ENCODE data around the gene SCRT2.

Gene SCRT2

DNA sequence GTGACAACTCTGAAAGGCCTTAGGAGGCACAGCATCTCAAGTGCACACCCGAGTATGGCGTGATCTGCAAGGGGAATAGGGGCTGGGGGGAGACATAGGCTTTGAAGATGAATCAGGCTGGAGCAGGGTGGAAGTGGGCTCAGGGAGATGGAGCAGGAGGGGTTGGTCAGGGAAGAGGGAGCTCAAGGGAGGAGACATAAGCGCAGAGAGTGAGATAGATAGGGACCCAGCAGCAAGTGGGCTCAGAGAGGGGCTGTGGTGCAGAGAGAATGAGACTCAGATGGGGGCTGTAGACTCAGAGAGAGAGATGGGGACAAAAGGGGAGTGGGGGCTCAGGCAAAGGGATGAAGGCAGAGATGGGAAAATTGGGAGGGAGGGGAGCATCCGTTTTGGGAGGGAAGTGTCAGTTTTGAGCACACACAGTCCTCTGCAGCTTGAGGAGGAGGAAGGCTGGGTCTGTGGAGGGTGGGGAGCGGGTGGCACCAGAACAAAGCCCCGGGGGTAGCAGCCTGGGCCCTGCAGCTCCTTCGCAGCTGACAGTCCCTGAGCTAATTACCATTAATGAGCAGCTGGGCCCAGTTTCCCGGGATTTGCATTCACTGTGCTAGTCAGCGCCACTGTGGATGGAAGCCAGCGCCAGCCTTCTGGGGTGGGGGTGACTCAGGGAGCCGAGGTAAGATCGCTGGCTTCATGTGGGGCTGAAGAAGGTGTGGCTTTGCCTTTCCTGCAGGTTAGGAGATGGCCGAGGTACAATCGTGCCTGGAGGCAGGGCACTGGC, 41.3 kb downstream of the SCRT2 start:
- Histone ChIP-seq H3K4me3 (ENCODE audit: low read length) (no peak overlapping the region), H3K27ac (ENCODE audit: low read length) (no peak overlapping the region), H3K27me3 (ENCODE audit: control insufficient read depth, insufficient read depth, low read length) (no peaks in the 10 kb centered on the region), H3K36me3 (ENCODE audit: control insufficient read depth, insufficient read depth, low read length) (no peaks in the 10 kb centered on the region), H3K9me3 (ENCODE audit: control insufficient read depth, insufficient read depth, low read length) (no peaks in the 10 kb centered on the region), H3K4me1 (ENCODE audit: control insufficient read depth, insufficient read depth, low read length) (no peaks in the 10 kb centered on the region)
- no CpG with 5 or more reads among the region's 14 CpGs for WGBS (ENCODE audit: insufficient coverage, insufficient read length)
- no peak for DNase-seq (ENCODE audit: low read depth, low spot score)

- H3K4me1 ChIP-seq (ENCODE audit: control insufficient read depth, insufficient read depth, low read length), result no peaks in the 10 kb centered on the region
- no peaks in the 10 kb centered on the region for H3K9me3 ChIP-seq (ENCODE audit: control insufficient read depth, insufficient read depth, low read length)
- H3K4me3 ChIP-seq (ENCODE audit: low read length), result no peak overlapping the region
- no peak for DNase-seq (ENCODE audit: low read depth, low spot score)
- no peaks in the 10 kb centered on the region for H3K36me3 ChIP-seq (ENCODE audit: control insufficient read depth, insufficient read depth, low read length)
- no CpG with 5 or more reads among the region's 1 CpG for WGBS (ENCODE audit: insufficient coverage, insufficient read length)
- no peak overlapping the region for H3K27ac ChIP-seq (ENCODE audit: low read length)
- no peaks in the 10 kb centered on the region for H3K27me3 ChIP-seq (ENCODE audit: control insufficient read depth, insufficient read depth, low read length)
These were observed 44.5 kb downstream of the SCRT2 start for GRCh38 chr20:631101-631500.

- Histone ChIP-seq H3K4me1 (ENCODE audit: control insufficient read depth, insufficient read depth, low read length) (peaks cover 1% of the 10 kb centered on the region; the same call in 1 of the 2 replicates), H3K36me3 (ENCODE audit: control insufficient read depth, insufficient read depth, low read length) (no peaks in the 10 kb centered on the region), H3K27me3 (ENCODE audit: control insufficient read depth, insufficient read depth, low read length) (no peaks in the 10 kb centered on the region), H3K9me3 (ENCODE audit: control insufficient read depth, insufficient read depth, low read length) (no peaks in the 10 kb centered on the region), H3K4me3 (ENCODE audit: low read length) (no peak overlapping the region), H3K27ac (ENCODE audit: low read length) (no peak overlapping the region)
- no CpG with 5 or more reads among the region's 2 CpGs for WGBS (ENCODE audit: insufficient coverage, insufficient read length)
- no peak for DNase-seq (ENCODE audit: low read depth, low spot score)
These were observed 49.0 kb downstream of the SCRT2 start for GRCh38 chr20:626579-626978.

GRCh38 chr20:625360-625932, 50.2 kb downstream of the SCRT2 start:
- peaks cover 1% of the 10 kb centered on the region; the same call in 1 of the 2 replicates for H3K4me1 ChIP-seq (ENCODE audit: control insufficient read depth, insufficient read depth, low read length)
- no CpG with 5 or more reads among the region's 4 CpGs for WGBS (ENCODE audit: insufficient coverage, insufficient read length)
- H3K9me3 ChIP-seq (ENCODE audit: control insufficient read depth, insufficient read depth, low read length), result no peaks in the 10 kb centered on the region
- no peaks in the 10 kb centered on the region for H3K36me3 ChIP-seq (ENCODE audit: control insufficient read depth, insufficient read depth, low read length)
- no peak overlapping the region for H3K27ac ChIP-seq (ENCODE audit: low read length)
- DNase-seq (ENCODE audit: low read depth, low spot score), result no peak
- H3K27me3 ChIP-seq (ENCODE audit: control insufficient read depth, insufficient read depth, low read length), result no peaks in the 10 kb centered on the region
- H3K4me3 ChIP-seq (ENCODE audit: low read length), result no peak overlapping the region

DNA sequence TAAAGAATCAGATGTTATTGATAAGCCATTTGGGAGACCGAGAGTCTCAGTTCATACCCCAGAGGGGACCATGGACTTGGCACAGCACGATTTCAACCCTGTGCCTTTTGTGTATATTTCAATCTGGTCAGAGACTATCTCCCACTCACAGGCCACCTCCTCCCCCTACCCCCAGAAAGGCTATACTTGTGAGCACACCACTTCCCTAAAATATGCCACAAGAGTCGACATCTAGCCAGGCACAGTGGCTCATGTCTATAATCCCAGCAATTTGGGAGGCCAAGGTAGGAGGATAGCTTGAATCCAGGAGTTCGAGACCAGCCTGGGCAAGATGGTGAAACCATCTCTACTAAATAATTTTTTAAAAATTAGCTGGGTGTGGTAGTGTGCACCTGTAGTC, 51.9 kb downstream of the SCRT2 start:
- WGBS (ENCODE audit: insufficient coverage, insufficient read length), result no CpG with 5 or more reads among the region's 4 CpGs
- no peak overlapping the region for H3K4me3 ChIP-seq (ENCODE audit: low read length)
- no peaks in the 10 kb centered on the region for H3K36me3 ChIP-seq (ENCODE audit: control insufficient read depth, insufficient read depth, low read length)
- no peak for DNase-seq (ENCODE audit: low read depth, low spot score)
- H3K4me1 ChIP-seq (ENCODE audit: control insufficient read depth, insufficient read depth, low read length), result peaks cover 1% of the 10 kb centered on the region; the same call in 1 of the 2 replicates
- no peaks in the 10 kb centered on the region for H3K9me3 ChIP-seq (ENCODE audit: control insufficient read depth, insufficient read depth, low read length)
- H3K27me3 ChIP-seq (ENCODE audit: control insufficient read depth, insufficient read depth, low read length), result no peaks in the 10 kb centered on the region
- no peak overlapping the region for H3K27ac ChIP-seq (ENCODE audit: low read length)

DNA sequence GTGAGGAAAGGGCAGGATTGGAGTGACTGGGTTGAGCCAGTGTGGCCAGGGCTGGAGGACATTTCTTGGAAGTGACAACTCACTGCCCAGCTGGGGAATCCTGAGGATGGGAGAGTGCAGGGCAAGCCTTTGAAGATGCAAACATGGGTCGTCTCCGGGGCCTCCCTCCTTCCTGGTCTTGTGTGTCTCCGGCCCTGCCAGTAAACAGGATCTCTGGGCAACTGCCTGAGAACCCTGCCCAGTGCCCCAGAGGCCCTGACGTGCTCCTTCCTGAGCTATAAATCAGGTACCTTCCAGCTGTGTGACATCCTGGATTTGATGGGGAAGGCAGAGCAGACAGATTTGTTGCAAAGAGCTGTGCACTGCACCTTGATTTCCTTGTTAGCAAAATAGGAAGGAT, 52.6 kb downstream of the SCRT2 start:
- WGBS (ENCODE audit: insufficient coverage, insufficient read length), result no CpG with 5 or more reads among the region's 4 CpGs

GRCh38 chr20:622161-622560, 53.4 kb downstream of the SCRT2 start:
- WGBS (ENCODE audit: insufficient coverage, insufficient read length), result no CpG with 5 or more reads among the region's 7 CpGs
- H3K4me3 ChIP-seq (ENCODE audit: low read length), result no peak overlapping the region
- H3K36me3 ChIP-seq (ENCODE audit: control insufficient read depth, insufficient read depth, low read length), result no peaks in the 10 kb centered on the region
- peaks cover 1% of the 10 kb centered on the region; the same call in 1 of the 2 replicates for H3K4me1 ChIP-seq (ENCODE audit: control insufficient read depth, insufficient read depth, low read length)
- H3K27ac ChIP-seq (ENCODE audit: low read length), result no peak overlapping the region
- no peaks in the 10 kb centered on the region for H3K9me3 ChIP-seq (ENCODE audit: control insufficient read depth, insufficient read depth, low read length)
- H3K27me3 ChIP-seq (ENCODE audit: control insufficient read depth, insufficient read depth, low read length), result no peaks in the 10 kb centered on the region
- no peak for DNase-seq (ENCODE audit: low read depth, low spot score)

More for the DNA sequence above, 52.6 kb downstream of the SCRT2 start:
- Histone ChIP-seq H3K27ac (ENCODE audit: low read length) (no peak overlapping the region), H3K27me3 (ENCODE audit: control insufficient read depth, insufficient read depth, low read length) (no peaks in the 10 kb centered on the region), H3K36me3 (ENCODE audit: control insufficient read depth, insufficient read depth, low read length) (no peaks in the 10 kb centered on the region), H3K4me1 (ENCODE audit: control insufficient read depth, insufficient read depth, low read length) (peaks cover 1% of the 10 kb centered on the region; the same call in 1 of the 2 replicates), H3K9me3 (ENCODE audit: control insufficient read depth, insufficient read depth, low read length) (no peaks in the 10 kb centered on the region), H3K4me3 (ENCODE audit: low read length) (no peak overlapping the region)
- no peak for DNase-seq (ENCODE audit: low read depth, low spot score)

DNA sequence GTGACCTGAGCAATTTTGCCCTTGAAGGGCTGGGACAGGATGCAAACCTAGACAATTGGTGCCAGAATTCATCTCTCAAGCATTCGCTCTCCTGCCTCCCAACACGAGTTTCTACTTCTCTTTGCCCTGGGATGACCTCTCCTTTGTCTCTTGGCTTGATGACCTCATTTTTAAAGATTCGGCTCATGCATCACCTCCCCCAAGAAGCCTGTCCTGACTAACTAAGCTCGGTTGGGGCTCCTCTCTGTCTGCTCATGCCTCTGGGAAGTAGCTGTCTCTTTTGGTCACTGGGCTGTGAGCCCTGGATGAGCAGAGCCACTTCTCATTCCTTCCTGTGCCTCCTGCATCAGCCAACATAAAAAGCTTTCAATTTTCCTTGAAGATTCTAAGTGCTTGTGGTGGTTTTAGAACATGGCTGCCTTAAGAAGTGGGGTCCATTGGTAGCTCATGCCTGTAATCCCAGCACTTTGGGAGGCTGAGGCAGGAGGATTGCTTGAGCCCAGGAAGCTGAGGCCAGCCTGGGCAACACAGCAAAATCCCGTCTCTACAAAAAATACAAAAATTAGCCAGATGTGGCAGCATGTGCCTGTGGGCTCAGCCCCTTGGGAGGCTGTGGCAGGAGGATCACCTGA, 54.4 kb downstream of the SCRT2 start:
- Histone ChIP-seq H3K4me3 (ENCODE audit: low read length) (no peak overlapping the region), H3K27ac (ENCODE audit: low read length) (no peak overlapping the region), H3K36me3 (ENCODE audit: control insufficient read depth, insufficient read depth, low read length) (no peaks in the 10 kb centered on the region), H3K27me3 (ENCODE audit: control insufficient read depth, insufficient read depth, low read length) (no peaks in the 10 kb centered on the region), H3K4me1 (ENCODE audit: control insufficient read depth, insufficient read depth, low read length) (peaks cover 1% of the 10 kb centered on the region; the same call in 1 of the 2 replicates), H3K9me3 (ENCODE audit: control insufficient read depth, insufficient read depth, low read length) (no peaks in the 10 kb centered on the region)
- DNase-seq (ENCODE audit: low read depth, low spot score), result no peak
- no CpG with 5 or more reads among the region's 5 CpGs for WGBS (ENCODE audit: insufficient coverage, insufficient read length)

DNA sequence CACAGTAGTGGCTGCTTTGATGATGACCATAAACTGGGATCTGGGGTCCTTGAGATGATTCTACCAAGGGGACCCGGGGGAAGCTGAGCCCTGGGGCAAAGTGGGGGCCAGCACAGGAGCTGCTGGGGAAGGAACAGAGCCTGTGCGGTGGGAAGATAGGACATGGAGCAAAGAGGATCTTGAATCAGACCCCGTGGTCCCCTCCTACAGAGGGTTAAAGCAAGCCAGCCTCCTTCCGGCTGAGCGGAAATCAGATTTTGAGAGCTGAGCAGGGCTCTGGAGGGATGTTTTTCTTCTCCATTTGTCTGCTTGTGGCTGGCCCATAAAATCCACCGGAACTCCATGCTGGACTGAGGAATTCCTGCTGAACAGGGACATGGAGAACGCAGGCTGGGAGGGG, 55.4 kb downstream of the SCRT2 start:
- WGBS (ENCODE audit: insufficient coverage, insufficient read length), result no CpG with 5 or more reads among the region's 7 CpGs
- no peak overlapping the region for H3K27ac ChIP-seq (ENCODE audit: low read length)

DNA sequence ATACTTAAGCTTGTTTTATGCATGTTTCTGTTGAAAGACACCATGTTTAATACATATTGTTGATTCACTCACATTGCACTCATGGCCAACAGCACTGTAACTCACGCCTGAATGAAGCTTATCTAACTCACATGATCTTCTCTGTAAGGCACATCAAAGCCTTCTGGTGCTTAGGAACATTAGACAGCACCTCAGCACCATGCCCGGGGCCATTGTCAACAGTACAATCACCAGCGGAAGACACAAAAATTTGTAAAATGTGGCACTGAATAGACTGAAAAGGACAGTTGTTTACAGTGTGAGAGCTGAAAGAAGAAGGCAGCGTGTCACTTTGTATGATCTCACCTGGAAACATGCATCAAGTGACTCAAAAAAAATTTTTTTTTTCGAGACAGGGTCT, 56.6 kb downstream of the SCRT2 start:
- Histone ChIP-seq H3K4me1 (ENCODE audit: control insufficient read depth, insufficient read depth, low read length) (peaks cover 1% of the 10 kb centered on the region; the same call in 1 of the 2 replicates), H3K36me3 (ENCODE audit: control insufficient read depth, insufficient read depth, low read length) (no peaks in the 10 kb centered on the region), H3K4me3 (ENCODE audit: low read length) (no peak overlapping the region), H3K9me3 (ENCODE audit: control insufficient read depth, insufficient read depth, low read length) (no peaks in the 10 kb centered on the region), H3K27me3 (ENCODE audit: control insufficient read depth, insufficient read depth, low read length) (no peaks in the 10 kb centered on the region), H3K27ac (ENCODE audit: low read length) (no peak overlapping the region)
- WGBS (ENCODE audit: insufficient coverage, insufficient read length), result no CpG with 5 or more reads among the region's 5 CpGs
- DNase-seq (ENCODE audit: low read depth, low spot score), result no peak

More for the DNA sequence above, 55.4 kb downstream of the SCRT2 start:
- H3K4me1 ChIP-seq (ENCODE audit: control insufficient read depth, insufficient read depth, low read length), result peaks cover 1% of the 10 kb centered on the region; the same call in 1 of the 2 replicates
- no peaks in the 10 kb centered on the region for H3K9me3 ChIP-seq (ENCODE audit: control insufficient read depth, insufficient read depth, low read length)
- no peaks in the 10 kb centered on the region for H3K36me3 ChIP-seq (ENCODE audit: control insufficient read depth, insufficient read depth, low read length)
- DNase-seq (ENCODE audit: low read depth, low spot score), result no peak
- no peaks in the 10 kb centered on the region for H3K27me3 ChIP-seq (ENCODE audit: control insufficient read depth, insufficient read depth, low read length)
- H3K4me3 ChIP-seq (ENCODE audit: low read length), result no peak overlapping the region

Measured in iPS DF 6.9 (cell line).